Measurements from ENCODE around the gene MYRIP. TPM values are rescaled to one million over a fixed set of nuclear protein-coding genes. Genes with fewer than 3 reads are reported as not detected.

MYRIP gene
- total RNA-seq, 2 experiments from 2014 or later: not detected

DNA sequence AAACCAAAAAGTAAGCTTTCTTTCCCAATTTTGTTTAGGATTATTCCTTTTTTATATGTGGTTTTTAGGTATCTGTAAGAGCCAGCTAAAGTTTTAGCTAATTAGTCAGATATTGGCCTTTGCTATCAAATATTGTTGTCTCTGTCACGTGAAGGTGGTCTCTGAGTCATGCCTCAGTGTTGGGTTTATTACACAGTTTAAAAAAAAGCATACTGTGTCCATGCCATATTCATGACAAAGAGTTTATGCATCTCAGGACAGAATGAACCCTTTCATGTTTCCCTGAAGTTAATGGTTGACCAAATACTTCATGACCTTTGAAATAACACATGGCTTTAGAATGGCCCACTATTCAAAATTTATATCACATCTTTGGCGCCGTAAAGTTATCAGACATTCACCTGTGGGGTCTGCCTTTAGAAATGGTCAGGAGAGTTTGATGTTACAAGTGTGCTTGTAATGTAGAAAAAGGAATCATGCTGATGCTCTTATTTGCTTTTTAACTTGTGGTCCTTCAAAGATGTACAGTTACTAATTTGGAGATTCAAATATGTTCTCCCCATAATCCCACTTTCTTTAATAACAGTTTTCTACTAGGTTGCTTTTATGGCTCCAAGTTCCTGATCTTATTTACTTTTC is 101.5 kb downstream of the MYRIP start:
- TF ChIP-seq, protein P1, sequence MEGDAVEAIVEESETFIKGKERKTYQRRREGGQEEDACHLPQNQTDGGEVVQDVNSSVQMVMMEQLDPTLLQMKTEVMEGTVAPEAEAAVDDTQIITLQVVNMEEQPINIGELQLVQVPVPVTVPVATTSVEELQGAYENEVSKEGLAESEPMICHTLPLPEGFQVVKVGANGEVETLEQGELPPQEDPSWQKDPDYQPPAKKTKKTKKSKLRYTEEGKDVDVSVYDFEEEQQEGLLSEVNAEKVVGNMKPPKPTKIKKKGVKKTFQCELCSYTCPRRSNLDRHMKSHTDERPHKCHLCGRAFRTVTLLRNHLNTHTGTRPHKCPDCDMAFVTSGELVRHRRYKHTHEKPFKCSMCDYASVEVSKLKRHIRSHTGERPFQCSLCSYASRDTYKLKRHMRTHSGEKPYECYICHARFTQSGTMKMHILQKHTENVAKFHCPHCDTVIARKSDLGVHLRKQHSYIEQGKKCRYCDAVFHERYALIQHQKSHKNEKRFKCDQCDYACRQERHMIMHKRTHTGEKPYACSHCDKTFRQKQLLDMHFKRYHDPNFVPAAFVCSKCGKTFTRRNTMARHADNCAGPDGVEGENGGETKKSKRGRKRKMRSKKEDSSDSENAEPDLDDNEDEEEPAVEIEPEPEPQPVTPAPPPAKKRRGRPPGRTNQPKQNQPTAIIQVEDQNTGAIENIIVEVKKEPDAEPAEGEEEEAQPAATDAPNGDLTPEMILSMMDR (IDR thresholded peaks at IDR 0.05): no peak
- Mint-ChIP-seq H3K4me1 (ENCODE audit: low read depth) (no peaks in the 10 kb centered on the region), H3K27ac (no peak overlapping the region), H3K4me3 (no peak overlapping the region), H3K9me3 (no peaks in the 10 kb centered on the region), H3K36me3 (ENCODE audit: low read depth) (no peaks in the 10 kb centered on the region), H3K27me3 (peaks cover 1% of the 10 kb centered on the region)
- ChIA-PET CTCF (interaction anchor here (0.7 kb wide), 1 partner anchor 15 kb away, joined by 3 read pairs; no protein-coding TSS in a partner anchor), POLR2A (no interaction called here)
- ATAC-seq (no peak), DNase-seq (no peak)
- intact Hi-C loops (cut with micrococcal nuclease): no loop called here

DNA sequence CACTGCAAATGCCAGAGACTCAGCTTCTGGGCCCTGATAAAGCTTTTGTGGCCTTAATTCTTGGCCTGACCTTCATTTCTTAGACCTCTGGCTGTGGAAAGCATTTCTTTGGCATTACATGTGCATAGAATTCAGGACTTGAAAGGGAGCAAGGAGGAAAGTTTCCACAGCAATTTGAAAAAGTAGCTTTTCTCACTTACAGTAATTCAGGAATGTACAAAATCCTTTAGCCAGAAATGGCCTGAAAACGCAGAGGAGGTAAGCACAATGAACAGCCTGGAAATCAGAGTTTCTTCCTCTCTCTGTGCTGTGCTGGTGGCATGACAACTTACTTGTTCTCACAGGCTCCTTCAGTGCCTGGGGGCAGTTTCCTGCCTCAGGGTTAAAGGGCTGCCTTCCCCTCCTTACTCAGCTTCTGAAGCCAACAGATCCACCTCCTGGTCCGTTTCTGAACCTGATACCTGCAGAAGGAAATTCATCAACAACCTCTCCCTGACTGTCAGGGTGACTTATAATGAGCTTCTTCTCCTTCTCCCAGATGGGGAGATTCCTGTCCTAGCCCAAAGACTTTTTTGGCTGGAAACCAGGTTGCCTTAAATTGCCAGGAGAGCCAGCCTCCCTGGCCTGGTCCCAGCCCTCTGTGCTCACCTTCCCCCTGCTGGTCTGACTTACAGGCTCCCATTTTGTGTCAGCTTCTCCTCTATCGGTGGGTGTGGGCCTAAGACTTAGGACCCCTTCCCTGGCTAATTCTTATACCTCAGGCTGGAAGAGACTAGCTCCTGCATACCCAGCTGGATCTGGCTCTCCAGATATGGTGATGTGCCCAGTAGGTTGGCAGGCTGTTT is 102.3 kb downstream of the MYRIP start:
- Mint-ChIP-seq H3K4me3 (no peak overlapping the region), H3K27me3 (peaks cover 1% of the 10 kb centered on the region), H3K27ac (no peak overlapping the region), H3K4me1 (ENCODE audit: low read depth) (no peaks in the 10 kb centered on the region), H3K36me3 (ENCODE audit: low read depth) (no peaks in the 10 kb centered on the region), H3K9me3 (no peaks in the 10 kb centered on the region)
- CTCF ChIA-PET: no interaction called here
- POLR2A ChIA-PET: no interaction called here
- ATAC-seq (no peak), DNase-seq (no peak)
- TF ChIP-seq, protein P1 (IDR thresholded peaks at IDR 0.05): no peak
- intact Hi-C loops (cut with micrococcal nuclease): no loop called here

DNA sequence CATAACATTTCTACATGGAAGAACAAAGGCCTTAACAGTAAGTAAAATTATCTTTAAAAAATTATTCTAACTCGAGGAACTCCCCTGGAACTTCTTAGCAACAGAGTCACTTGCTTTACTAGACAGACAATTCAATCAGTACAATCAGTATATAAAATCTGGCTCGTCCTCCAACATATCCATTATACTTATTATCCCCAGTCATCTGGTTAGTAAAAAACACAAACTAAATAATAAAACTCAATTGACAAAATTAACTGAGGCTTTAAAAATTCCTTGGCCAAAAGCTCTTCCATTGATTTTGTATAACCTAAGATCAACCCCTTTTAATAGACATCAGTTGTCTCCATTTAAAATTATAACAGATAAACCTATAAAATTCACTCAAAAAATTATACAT is 105.6 kb downstream of the MYRIP start:
- TF ChIP-seq, protein P1 (IDR thresholded peaks at IDR 0.05): no peak
- CTCF ChIA-PET: no interaction called here

DNA sequence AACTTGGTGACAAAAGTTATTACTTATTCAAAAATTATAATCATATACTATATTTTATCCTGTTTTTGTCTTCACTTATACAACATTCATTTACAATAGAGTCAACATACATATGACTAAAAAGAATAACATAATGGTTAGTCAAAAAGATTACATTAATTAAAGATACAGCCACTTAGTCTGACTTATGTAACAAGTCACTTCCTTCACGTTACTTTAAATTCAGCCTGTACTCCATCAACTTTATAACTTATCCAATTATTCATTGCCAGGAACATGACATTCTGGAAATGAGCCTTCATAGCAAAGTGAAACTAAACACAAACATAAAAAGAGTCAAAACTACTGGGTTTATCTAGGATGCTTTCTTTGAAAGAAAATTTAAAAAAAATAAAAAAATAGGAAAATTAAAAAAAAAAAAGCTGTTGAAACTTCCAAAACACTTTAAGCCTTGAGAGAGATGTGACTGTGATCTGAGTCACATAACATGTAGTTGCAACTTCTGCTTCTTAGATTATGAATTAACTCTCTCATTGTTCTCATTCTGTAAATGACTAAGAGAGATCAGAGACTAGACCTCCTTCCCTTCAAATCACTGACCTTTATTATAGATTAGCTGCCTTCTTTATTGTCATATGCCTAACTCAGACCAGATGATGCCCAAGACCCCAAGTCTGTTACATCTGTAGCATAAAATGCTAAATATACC is 107.8 kb downstream of the MYRIP start:
- intact Hi-C loops (cut with micrococcal nuclease): no loop called here
- Mint-ChIP-seq H3K27me3 (no peaks in the 10 kb centered on the region), H3K36me3 (ENCODE audit: low read depth) (no peaks in the 10 kb centered on the region), H3K4me3 (no peak overlapping the region), H3K27ac (no peak overlapping the region), H3K9me3 (no peaks in the 10 kb centered on the region), H3K4me1 (ENCODE audit: low read depth) (no peaks in the 10 kb centered on the region)
- ChIA-PET CTCF (no interaction called here), POLR2A (no interaction called here)
- DNase-seq (no peak), ATAC-seq (no peak)
- TF ChIP-seq, protein P1 (IDR thresholded peaks at IDR 0.05): no peak

More for the DNA sequence above, 105.6 kb downstream of the MYRIP start:
- intact Hi-C loops (cut with micrococcal nuclease): no loop called here
- no peaks in the 10 kb centered on the region for H3K4me1 Mint-ChIP-seq (ENCODE audit: low read depth)
- H3K9me3 Mint-ChIP-seq: no peaks in the 10 kb centered on the region
- POLR2A ChIA-PET: no interaction called here
- H3K27ac Mint-ChIP-seq: no peak overlapping the region
- ATAC-seq: no peak
- no peak for DNase-seq
- no peaks in the 10 kb centered on the region for H3K36me3 Mint-ChIP-seq (ENCODE audit: low read depth)
- H3K27me3 Mint-ChIP-seq: no peaks in the 10 kb centered on the region
- no peak overlapping the region for H3K4me3 Mint-ChIP-seq

All from activated CD8-positive, alpha-beta T cell treated with anti-CD3 and anti-CD28 coated beads for 36 hours (primary cell).